ENCODE data around the gene FBXO21.
A peak's percentile ranks its signal among the peaks of the same experiment; 100 is the strongest.

FBXO21 gene

DNA sequence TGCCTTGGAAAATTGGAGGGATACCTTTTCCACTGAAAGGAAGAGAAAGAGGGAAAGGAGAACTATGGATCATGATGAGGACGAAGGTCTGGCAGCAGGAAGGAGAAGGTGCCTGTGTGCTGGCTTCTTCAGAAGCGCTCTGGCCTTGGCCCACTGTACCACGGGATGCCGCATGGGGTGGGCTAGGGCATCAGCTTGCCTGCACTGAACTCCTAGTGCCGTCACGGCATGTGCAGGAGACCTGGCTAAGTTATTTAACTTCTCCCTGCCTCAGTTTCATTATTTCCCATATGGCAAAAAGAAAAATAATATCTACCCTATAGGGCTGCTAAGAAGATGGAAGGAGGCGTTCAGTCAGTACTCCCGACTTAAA lies 28.1 kb downstream of the FBXO21 start:
- DNase-seq = no peak

DNA sequence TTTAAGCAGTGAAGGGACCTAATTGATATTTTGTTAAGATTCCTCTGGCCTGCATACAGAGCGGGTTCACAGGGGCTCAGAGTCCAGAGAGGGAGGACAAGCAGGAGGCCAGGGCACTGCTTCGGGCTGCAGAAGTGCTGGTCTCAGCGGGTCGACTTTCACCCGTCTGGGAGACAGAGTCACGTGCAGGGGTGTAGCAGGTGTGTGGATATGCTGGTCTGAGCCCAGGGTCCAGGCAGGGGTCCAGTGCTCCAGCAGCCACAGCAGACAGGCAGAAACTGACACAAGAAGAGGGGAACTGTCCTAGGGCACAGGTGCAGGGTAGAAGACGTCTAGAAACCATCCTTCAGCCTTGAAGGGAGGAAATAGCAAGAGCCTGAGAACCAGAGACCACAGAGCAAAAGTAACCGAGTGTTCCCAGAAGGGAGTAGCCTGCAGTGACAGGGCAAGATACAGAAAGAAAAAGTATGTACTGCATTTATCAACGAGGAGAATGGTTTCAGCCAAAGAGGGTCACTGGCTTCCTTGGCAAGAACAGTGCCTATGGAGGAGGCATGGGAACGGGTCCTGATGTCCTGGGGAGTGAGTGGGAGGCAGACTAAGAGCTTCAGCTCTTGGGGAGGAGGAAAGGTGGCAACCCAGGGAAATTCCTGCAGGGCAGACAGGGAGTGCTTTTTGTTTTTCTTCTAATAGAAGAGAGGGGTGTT lies 28.7 kb downstream of the FBXO21 start:
- DNase-seq = no peak

GRCh38 chr12:117159674-117160073 lies 30.6 kb downstream of the FBXO21 start:
- DNase-seq = no peak

DNA sequence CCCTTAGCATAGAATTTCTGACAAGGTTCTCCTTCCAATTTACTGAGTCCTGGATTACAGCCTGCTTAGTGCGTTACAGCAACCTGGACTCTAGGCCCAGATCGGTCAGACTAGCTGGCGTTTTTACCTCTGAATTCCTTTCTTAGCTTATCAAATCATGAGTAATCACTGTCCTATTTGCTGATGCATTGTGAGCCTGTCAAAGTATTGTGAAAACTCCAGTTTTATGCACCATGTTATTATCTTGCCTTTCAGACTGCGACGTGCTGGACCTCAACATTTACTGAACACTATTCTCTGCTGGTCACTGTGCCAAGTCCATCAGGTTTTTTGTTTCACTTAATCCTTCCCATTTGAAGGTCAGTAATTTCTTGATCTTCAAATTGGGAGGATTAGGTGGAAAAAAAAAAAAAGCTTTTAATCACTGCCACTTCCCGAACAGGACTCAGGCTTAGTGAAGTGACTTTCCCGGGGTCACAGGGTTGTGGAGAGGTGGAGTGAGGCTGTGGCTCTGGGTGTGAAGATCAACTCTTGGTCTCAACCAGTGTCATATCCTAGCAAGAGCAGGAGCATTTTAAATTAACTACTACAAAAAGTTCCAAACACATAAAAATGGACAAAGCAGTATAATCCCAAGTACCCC lies 31.2 kb downstream of the FBXO21 start:
- DNase-seq = no peak

GRCh38 chr12:117158096-117158495 lies 32.2 kb downstream of the FBXO21 start:
- DNase-seq = no peak

DNA sequence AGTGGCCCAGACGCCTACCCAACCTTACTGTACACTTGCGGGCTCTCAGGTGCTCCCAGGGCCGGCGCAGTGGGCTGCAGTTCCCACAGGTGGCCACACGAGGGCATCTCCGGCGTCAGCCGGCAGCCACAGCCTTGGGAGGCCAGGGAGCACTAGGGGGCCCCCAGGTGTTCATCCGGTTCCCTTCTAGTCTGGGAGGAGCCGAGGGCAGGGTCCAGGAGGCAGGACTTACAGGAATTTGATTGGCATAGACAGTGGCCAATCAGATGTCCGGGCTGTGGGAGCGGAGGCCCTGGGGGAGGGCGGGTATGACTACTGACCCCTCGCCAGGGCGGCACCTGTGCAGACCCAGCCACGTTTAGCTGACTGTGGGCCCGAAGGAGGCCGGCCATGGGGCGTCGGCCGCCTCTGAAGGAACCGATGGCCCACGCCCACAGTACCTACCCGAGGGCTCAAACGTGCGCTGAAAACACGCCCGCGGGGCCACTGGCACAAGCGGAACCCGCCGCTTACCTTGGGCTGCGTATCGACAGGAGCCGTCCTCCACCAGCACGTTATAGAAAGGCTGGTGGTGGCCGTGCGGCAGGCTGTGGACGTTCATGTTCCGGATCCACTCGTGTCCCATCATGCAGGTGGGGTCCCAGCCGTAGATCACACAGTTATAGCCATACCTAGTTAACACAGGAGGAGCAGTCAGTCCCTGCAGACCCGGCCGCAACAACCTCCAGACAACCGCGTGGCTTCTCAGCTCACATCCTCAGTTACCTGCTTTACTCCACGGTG lies 34.8 kb downstream of the FBXO21 start:
- DNase-seq = peak; percentile 63

DNA sequence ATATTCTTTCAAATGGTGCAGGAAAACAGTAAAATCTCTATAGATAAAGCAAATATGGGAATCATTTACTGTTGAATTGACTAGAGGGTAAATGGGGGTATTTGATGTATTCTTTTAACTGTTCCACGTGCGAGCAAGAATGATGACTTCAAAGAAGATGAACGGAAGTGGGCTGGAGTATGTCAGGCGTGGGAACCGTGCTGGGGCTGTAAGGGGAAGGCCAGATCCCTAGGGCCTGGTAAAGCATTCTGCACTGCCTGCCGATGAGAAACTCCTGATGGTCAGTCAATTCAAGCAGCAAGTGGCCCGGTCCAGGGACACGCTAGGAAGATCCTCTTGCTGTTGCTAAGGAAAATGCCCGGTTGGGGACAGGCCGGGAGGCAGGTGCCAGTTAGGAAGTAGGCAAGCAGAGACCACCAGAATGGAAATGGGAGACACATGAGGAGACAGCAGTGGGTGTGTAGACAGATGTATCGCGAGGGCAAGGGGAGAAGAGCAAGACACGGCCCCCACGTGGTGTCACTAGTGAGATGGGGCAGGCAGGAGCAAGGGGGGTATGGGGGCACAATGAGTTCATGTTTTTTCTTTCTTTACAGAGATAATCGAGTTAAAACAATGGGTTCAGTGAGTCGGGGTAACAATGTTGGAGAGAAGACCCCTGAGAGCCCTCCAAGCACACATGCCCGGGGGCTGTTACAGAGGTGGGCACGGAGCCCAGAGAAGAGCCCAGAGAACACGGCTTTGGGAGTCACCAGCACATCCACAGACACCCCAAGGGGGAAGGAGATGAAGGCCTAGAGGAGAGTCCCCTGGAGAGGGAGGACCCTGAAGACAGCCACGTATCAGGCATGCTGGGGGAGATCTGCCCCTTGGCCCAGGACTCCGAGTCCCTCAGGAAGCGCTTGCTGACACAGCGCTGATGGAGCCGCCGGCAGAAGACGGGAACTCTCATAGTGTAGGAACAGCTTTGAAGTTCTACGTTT lies 37.2 kb downstream of the FBXO21 start:
- DNase-seq = no peak

DNA sequence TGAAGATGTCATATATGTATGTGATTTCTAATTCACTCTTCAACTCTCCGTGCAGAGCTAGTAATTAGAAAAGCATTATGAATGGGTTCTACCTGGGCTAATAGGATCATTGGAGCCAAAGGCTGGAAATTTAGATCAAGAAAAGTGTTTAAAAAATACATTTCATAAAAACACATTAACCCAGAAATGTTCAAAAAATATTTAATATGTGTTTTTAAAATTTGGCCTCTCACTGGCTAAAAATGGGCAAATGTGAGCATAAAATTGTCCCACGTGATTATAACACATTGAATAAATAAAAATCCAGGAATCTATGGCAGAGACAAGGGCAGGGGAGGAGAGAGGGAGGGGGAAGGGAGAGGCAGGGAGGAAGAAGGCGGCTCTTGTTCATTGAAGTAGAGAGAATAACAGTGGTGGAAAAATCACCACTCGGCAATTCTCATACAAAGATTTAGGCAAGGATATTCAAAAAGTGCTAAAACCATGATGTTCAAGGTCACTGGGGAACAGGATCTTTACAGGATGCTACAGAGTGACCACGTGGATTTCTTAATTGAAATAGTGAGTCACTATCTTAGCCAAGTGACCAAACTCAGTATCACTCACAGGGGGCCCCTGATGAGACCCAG lies 38.8 kb downstream of the FBXO21 start:
- no peak for DNase-seq

DNA sequence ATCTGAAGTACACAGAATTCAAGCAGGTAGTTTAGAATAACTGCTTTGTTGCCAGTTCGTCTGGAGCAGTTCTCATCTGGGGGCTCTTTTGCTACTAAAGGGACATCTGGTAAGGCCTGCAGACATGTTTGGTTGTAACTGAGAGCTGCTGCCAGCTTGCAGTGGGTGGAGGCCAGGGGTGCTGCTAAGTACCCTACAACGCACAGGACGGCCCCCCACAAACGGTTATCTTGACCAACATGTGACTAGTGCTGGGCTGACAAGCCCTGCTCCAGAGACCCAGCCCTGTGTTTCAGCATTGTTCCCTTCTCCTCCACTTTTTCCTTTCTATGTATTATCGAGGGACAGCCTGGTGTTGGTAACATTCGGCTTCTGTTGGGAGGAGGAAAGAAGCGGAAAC lies 40.8 kb downstream of the FBXO21 start:
- DNase-seq = no peak

DNA sequence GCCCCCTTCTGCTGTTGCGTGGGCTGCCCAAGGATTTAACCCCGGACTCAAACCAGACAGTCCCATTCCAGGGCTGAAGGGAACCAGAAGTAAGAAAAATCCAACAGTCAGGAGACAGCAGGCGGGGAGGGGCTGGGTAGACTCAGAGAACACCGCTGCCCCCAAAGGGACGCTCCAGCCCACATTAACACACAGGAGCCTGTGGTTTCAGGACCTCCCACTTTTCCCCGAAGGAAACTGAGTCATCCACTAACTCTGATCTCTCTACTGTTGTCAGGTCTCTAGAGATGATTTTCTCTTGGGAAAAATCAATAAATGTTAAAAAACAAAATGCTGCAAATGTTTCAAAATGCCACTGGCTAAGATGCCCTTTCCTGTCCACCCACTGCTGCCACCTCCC lies 41.6 kb downstream of the FBXO21 start:
- DNase-seq = no peak

DNA sequence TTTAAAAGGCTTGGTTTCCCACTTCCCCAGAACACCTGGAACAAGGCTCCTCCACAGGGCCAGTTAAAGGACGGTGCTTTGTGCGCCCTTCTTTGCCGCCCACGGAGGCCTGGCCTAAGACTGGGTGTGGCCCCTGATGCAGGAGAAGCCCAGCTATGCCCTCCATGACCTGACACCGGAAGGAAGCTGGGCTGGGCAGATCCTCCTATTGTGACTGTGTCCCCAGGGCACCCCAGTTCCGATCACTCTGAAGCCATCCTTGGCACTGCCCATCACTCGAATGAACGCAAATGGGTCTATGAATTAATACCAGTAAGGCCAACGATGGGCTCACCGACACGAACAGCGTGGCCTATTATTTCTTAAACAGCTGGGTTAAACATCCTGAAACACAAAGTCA lies 42.6 kb downstream of the FBXO21 start:
- no peak for DNase-seq

- no peak for DNase-seq
Observed at GRCh38 chr12:117145597-117146154, 44.6 kb downstream of the FBXO21 start.

GRCh38 chr12:117144599-117144998 lies 45.7 kb downstream of the FBXO21 start:
- no peak for DNase-seq

GRCh38 chr12:117143008-117143532 lies 47.2 kb downstream of the FBXO21 start:
- DNase-seq = no peak

GRCh38 chr12:117142094-117142493 lies 48.2 kb downstream of the FBXO21 start:
- no peak for DNase-seq

- DNase-seq = no peak
Observed at GRCh38 chr12:117141097-117141898, 49.0 kb downstream of the FBXO21 start.

- no peak for DNase-seq
Observed at GRCh38 chr12:117140397-117141096, 49.7 kb downstream of the FBXO21 start.

DNA sequence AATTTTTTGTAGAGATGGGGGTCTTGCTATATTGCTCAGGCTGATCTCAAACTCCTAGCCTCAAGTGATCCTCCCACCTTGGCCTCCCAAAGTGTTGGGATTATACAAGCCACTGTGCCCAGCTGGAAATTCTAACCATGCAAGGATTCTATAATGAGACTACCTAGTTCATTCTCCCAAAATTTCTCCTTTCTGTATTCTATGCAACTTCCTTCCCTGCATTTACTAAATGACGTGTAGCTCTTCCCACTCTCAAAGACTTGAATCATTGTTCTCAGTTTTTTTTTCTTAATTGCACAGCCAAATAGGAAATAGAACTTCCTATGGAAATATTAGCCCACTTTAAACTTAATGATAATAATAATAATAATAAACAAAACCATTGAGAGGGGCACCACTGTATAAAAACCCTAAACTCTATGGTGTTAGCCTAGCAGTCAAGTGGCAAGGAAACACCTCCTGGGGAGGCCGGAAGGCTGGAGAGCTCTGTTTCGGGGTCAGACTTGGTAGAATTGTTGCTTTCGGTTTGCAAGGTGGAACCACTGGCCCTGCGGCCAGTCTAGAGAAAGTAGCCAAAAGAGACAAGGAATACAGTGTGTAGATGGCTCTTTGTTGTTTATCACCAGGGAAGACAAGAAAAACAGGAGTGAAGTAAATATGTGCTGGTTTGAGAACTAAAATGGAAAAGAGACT lies 51.1 kb downstream of the FBXO21 start:
- no peak for DNase-seq

- no peak for DNase-seq
Observed at GRCh38 chr12:117134721-117135120, 55.5 kb downstream of the FBXO21 start.

GRCh38 chr12:117134059-117134458 lies 56.2 kb downstream of the FBXO21 start:
- DNase-seq = no peak

Measured in RPMI8226 (cell line).